Nephron progenitor cell (in vitro differentiated cells): ENCODE results near the gene LRP11.

Experiments
- DNase-seq: peaks from one replicate; pipeline ENCODE4 v3.0.0; 2021
- H3K27ac Mint-ChIP-seq: 2 replicates; pipeline ENCODE4 v1.8.0; 2021; ENCODE audit warnings: mild to moderate bottlenecking, moderate library complexity, mixed read lengths
- H3K27me3 Mint-ChIP-seq: 2 replicates; pipeline ENCODE4 v1.8.0; 2021; ENCODE audit warnings: mild to moderate bottlenecking, low read depth, mixed read lengths; ENCODE audit not compliant: poor library complexity
- H3K36me3 Mint-ChIP-seq: 2 replicates; pipeline ENCODE4 v1.8.0; 2021; ENCODE audit warnings: low read depth, mixed read lengths
- H3K4me1 Mint-ChIP-seq: 2 replicates; pipeline ENCODE4 v1.8.0; 2021; ENCODE audit warnings: mixed read lengths
- H3K4me3 Mint-ChIP-seq: 2 replicates; pipeline ENCODE4 v1.8.0; 2021; ENCODE audit warnings: mild to moderate bottlenecking, moderate library complexity, mixed read lengths
- H3K9me3 Mint-ChIP-seq: 2 replicates; pipeline ENCODE4 v1.8.0; 2021; ENCODE audit warnings: mild to moderate bottlenecking, moderate library complexity, mixed read lengths
- CTCF ChIP-seq: fragments of 200-600 bp; sonication (generic); IDR thresholded peaks from 2 replicates; pipeline ENCODE4 v1.5.0; 2021; ENCODE audit warnings: antibody characterized with exemption

The LRP11 gene

DNA sequence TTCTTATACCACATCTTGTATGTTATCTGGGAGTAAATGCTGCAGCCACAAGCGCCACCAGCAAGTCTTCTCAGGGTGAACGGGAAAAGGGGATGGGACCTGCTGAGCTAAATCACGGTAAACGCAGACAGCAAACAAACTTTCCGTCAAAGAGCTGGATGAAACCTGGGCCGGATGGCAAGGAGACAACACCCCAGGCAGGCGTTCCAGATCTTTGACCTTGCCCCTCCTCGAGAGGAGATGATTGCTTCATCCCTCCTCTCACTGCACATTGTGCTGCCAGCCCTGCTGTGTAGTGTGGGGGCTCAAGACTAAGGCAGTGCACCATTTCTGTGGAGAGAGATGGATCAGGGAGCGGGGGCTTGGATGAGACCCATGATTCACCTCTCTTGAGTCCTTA, 23.9 kb upstream of the LRP11 start:
- Mint-ChIP-seq H3K36me3 (no peaks in the 10 kb centered on the region), H3K4me3 (no peak overlapping the region), H3K9me3 (no peaks in the 10 kb centered on the region), H3K27me3 (peaks cover 79% of the 10 kb centered on the region), H3K4me1 (peaks cover 4% of the 10 kb centered on the region), H3K27ac (no peak overlapping the region)
- TF ChIP-seq CTCF: no peak
- DNase-seq: no peak

DNA sequence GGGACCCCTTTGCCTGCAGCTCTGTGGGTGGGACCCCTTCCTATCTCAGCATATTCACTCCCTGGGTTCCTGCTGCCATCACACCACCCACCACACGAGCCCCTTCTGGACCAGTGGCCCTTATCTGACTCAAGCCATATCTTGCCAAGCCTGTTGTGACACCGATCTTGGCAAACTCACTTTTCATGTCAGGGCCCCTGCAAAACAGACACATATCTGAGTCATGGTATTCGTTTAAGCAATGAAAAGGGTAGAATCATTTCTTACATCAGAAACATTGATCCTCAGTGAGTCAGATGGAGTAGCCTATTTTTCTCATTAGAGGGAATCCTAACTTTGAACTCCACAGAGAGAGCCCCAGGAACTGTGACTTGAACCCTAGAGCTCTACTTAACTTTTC, 23.2 kb upstream of the LRP11 start:
- no peaks in the 10 kb centered on the region for H3K9me3 Mint-ChIP-seq
- peaks cover 72% of the 10 kb centered on the region for H3K27me3 Mint-ChIP-seq
- no peak for TF ChIP-seq CTCF
- no peak overlapping the region for H3K4me3 Mint-ChIP-seq
- peaks cover 4% of the 10 kb centered on the region for H3K4me1 Mint-ChIP-seq
- no peak for DNase-seq
- H3K27ac Mint-ChIP-seq: no peak overlapping the region
- no peaks in the 10 kb centered on the region for H3K36me3 Mint-ChIP-seq

GRCh38 chr6:149885888-149886287, 21.7 kb upstream of the LRP11 start:
- H3K4me1 Mint-ChIP-seq: peaks cover 4% of the 10 kb centered on the region
- H3K4me3 Mint-ChIP-seq: no peak overlapping the region
- DNase-seq: no peak
- no peaks in the 10 kb centered on the region for H3K9me3 Mint-ChIP-seq
- no peaks in the 10 kb centered on the region for H3K36me3 Mint-ChIP-seq
- no peak for TF ChIP-seq CTCF
- H3K27ac Mint-ChIP-seq: no peak overlapping the region
- peaks cover 70% of the 10 kb centered on the region for H3K27me3 Mint-ChIP-seq

DNA sequence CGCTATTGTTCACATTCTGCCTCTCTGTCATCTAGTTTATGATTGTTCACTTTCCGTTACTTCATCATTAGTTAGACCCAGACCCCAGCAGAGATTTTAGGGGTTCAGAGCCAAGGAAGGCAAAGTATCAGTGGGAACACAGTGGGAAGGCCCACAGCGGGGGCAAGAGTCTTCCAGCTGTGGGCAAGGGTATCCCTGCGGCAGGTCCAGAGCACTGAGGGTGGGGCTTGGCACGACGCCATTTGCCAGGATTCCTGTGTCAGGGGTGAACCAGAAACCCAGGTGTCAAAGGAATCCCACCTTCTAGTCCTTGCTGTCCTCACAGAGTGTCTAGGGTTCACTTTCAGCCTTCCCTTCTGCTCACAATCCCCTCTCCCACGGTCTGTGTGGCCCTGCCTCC, 20.5 kb upstream of the LRP11 start:
- Mint-ChIP-seq H3K4me3 (no peak overlapping the region), H3K27me3 (peaks cover 71% of the 10 kb centered on the region), H3K36me3 (no peaks in the 10 kb centered on the region), H3K4me1 (peaks cover 4% of the 10 kb centered on the region), H3K27ac (no peak overlapping the region), H3K9me3 (no peaks in the 10 kb centered on the region)
- no peak for TF ChIP-seq CTCF
- DNase-seq: no peak

- H3K4me3 Mint-ChIP-seq: no peak overlapping the region
- peaks cover 71% of the 10 kb centered on the region for H3K27me3 Mint-ChIP-seq
- H3K27ac Mint-ChIP-seq: no peak overlapping the region
- no peaks in the 10 kb centered on the region for H3K9me3 Mint-ChIP-seq
- peak; percentile 22 for DNase-seq
- H3K4me1 Mint-ChIP-seq: peaks cover 4% of the 10 kb centered on the region
- no peaks in the 10 kb centered on the region for H3K36me3 Mint-ChIP-seq
- no peak for TF ChIP-seq CTCF
Measured at GRCh38 chr6:149884215-149884614, 20.1 kb upstream of the LRP11 start.

DNA sequence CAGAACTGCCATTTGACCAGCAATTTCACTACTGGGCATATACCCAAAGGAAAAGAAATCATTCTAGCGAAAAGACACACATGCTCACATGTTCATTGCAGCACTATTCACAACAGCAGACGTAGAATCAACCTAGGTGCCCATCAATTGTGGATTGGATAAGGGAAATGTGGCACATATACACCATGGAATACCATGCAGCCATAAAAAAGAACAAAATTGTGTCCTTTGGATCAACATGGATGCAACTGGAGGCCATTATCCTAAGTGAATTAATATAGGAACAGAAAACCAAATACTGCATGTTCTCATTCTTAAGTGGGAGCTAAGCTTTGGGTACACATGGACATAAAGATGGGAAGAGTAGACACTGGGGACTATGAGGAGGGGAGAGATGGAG, 17.7 kb upstream of the LRP11 start:
- H3K4me3 Mint-ChIP-seq: no peak overlapping the region
- no peaks in the 10 kb centered on the region for H3K4me1 Mint-ChIP-seq
- no peak for TF ChIP-seq CTCF
- H3K27me3 Mint-ChIP-seq: peaks cover 65% of the 10 kb centered on the region
- no peak for DNase-seq
- no peak overlapping the region for H3K27ac Mint-ChIP-seq
- H3K36me3 Mint-ChIP-seq: no peaks in the 10 kb centered on the region
- H3K9me3 Mint-ChIP-seq: no peaks in the 10 kb centered on the region
